H9 (cell line): ENCODE measurements around the gene BCAS3. TPM values are rescaled to one million over a fixed set of nuclear protein-coding genes. Genes with fewer than 3 reads are reported as not detected.

Experiments
- DNase-seq: peaks from one replicate; pipeline ENCODE4 v3.0.0-alpha.2; 2017
- H2AFZ ChIP-seq: one replicate; pipeline ENCODE4 v1.6.1; 2013; ENCODE audit warnings: mild to moderate bottlenecking, low read length, control low read depth, moderate library complexity
- H2AK5ac ChIP-seq: 2 replicates; pipeline ENCODE4 v1.6.1; 2013; ENCODE audit warnings: low read length, control low read depth, mixed read lengths; ENCODE audit not compliant: insufficient read length
- H2BK120ac ChIP-seq: one replicate; pipeline ENCODE4 v1.6.1; 2013; ENCODE audit warnings: low read depth, mild to moderate bottlenecking, low read length, control low read depth, inconsistent platforms; ENCODE audit not compliant: poor library complexity, severe bottlenecking
- H2BK12ac ChIP-seq: 2 replicates; pipeline ENCODE4 v1.6.1; 2013; ENCODE audit warnings: low read length, control low read depth, mixed read lengths, low read depth; ENCODE audit not compliant: insufficient read length
- H2BK15ac ChIP-seq: 2 replicates; pipeline ENCODE4 v1.6.1; 2013; ENCODE audit warnings: low read depth, low read length, control low read depth
- H2BK20ac ChIP-seq: one replicate; pipeline ENCODE4 v1.6.1; 2013; ENCODE audit warnings: low read depth, mild to moderate bottlenecking, low read length, control low read depth, inconsistent platforms; ENCODE audit not compliant: poor library complexity, severe bottlenecking
- H2BK5ac ChIP-seq: 2 replicates; pipeline ENCODE4 v1.6.1; 2013; ENCODE audit warnings: low read length, control low read depth, mixed read lengths; ENCODE audit not compliant: insufficient read length
- H3K14ac ChIP-seq: 2 replicates; pipeline ENCODE4 v1.6.1; 2013; ENCODE audit warnings: low read length, control low read depth; ENCODE audit not compliant: insufficient read depth
- H3K18ac ChIP-seq: 2 replicates; pipeline ENCODE4 v1.6.1; 2013; ENCODE audit warnings: low read depth, mild to moderate bottlenecking, mixed read lengths, low read length, control low read depth; ENCODE audit not compliant: insufficient read length
- H3K23ac ChIP-seq: 2 replicates; pipeline ENCODE4 v1.6.1; 2013; ENCODE audit warnings: low read length, control low read depth, mixed read lengths, low read depth; ENCODE audit not compliant: insufficient read length
- H3K23me2 ChIP-seq: 2 replicates; pipeline ENCODE4 v1.6.1; 2013; ENCODE audit warnings: low read depth, mild to moderate bottlenecking, mixed read lengths, low read length, control low read depth; ENCODE audit not compliant: insufficient read length, poor library complexity, severe bottlenecking
- H3K27ac ChIP-seq: 2 replicates; pipeline ENCODE4 v1.5.1; 2013; ENCODE audit warnings: low read length, control low read depth, mixed read lengths, low read depth; ENCODE audit not compliant: insufficient read length
- H3K27me3 ChIP-seq: 2 replicates; pipeline ENCODE4 v1.6.1; 2013; ENCODE audit warnings: low read length, control low read depth, inconsistent platforms; ENCODE audit not compliant: insufficient read depth
- H3K4ac ChIP-seq: 2 replicates; pipeline ENCODE4 v1.6.1; 2013; ENCODE audit warnings: low read depth, mild to moderate bottlenecking, control low read depth, inconsistent platforms, low read length, moderate library complexity
- H3K4me1 ChIP-seq: 2 replicates; pipeline ENCODE4 v1.6.1; 2013; ENCODE audit warnings: low read length, control low read depth, inconsistent platforms; ENCODE audit not compliant: insufficient read depth
- H3K4me2 ChIP-seq: 2 replicates; pipeline ENCODE4 v1.6.1; 2013; ENCODE audit warnings: low read length, control low read depth, mixed read lengths; ENCODE audit not compliant: insufficient read length, insufficient read depth
- H3K56ac ChIP-seq: 2 replicates; pipeline ENCODE4 v1.6.1; 2013; ENCODE audit warnings: low read depth, mild to moderate bottlenecking, mixed read lengths, low read length, control low read depth; ENCODE audit not compliant: insufficient read length
- H3K79me1 ChIP-seq: 2 replicates; pipeline ENCODE4 v1.6.1; 2013; ENCODE audit warnings: low read depth, mild to moderate bottlenecking, moderate library complexity, low read length, control low read depth, inconsistent platforms; ENCODE audit not compliant: insufficient read depth, poor library complexity, severe bottlenecking
- H3K79me2 ChIP-seq: 2 replicates; pipeline ENCODE4 v1.6.1; 2013; ENCODE audit warnings: low read length, control low read depth, inconsistent platforms; ENCODE audit not compliant: insufficient read depth
- H3K9ac ChIP-seq: 2 replicates; pipeline ENCODE4 v1.6.1; 2013; ENCODE audit warnings: low read length, control low read depth, mixed read lengths; ENCODE audit not compliant: insufficient read length; ENCODE audit errors: extremely low read depth
- H3K9me3 ChIP-seq: one replicate; pipeline ENCODE4 v1.6.1; 2013; ENCODE audit warnings: low read depth, low read length, inconsistent platforms; ENCODE audit not compliant: control insufficient read depth
- H3T11ph ChIP-seq: one replicate; pipeline ENCODE4 v1.6.1; 2013; ENCODE audit warnings: mild to moderate bottlenecking, low read length, control low read depth, inconsistent platforms
- H4K20me1 ChIP-seq: one replicate; pipeline ENCODE4 v1.6.1; 2013; ENCODE audit not compliant: control insufficient read depth, insufficient read length, insufficient read depth
- H4K5ac ChIP-seq: 2 replicates; pipeline ENCODE4 v1.6.1; 2013; ENCODE audit warnings: low read depth, mild to moderate bottlenecking, mixed read lengths, low read length, control low read depth; ENCODE audit not compliant: insufficient read length
- H4K8ac ChIP-seq: replicated peaks from 2 replicates; pipeline ENCODE4 v1.6.1; 2013; ENCODE audit warnings: low read length, control low read depth, mixed read lengths, low read depth; ENCODE audit not compliant: insufficient read length
- H4K91ac ChIP-seq: 2 replicates; pipeline ENCODE4 v1.6.1; 2013; ENCODE audit warnings: low read depth, mild to moderate bottlenecking, moderate library complexity, mixed read lengths, low read length, control low read depth; ENCODE audit not compliant: insufficient read length
- H3K27ac Mint-ChIP-seq, 3 experiments: 2 replicates in 2 of 3; 3 replicates in 1 of 3; pipeline ENCODE4 v1.8.0; 2020 to 2021; ENCODE audit warnings: mixed read lengths in 3 of 3, mild to moderate bottlenecking in 1 of 3, moderate library complexity in 1 of 3
- H3K27me3 Mint-ChIP-seq: 2 replicates; pipeline ENCODE4 v1.8.0; 2021; ENCODE audit warnings: low read depth, mild to moderate bottlenecking, moderate library complexity, mixed read lengths
- H3K36me3 Mint-ChIP-seq, 3 experiments: 2 replicates in 2 of 3; 3 replicates in 1 of 3; pipeline ENCODE4 v1.8.0; 2020 to 2021; ENCODE audit warnings: low read depth in 3 of 3, mixed read lengths in 3 of 3; ENCODE audit not compliant: insufficient read depth in 1 of 3
- H3K4me1 Mint-ChIP-seq, 2 experiments: 2 replicates each; pipeline ENCODE4 v1.8.0; 2020; ENCODE audit warnings: mixed read lengths in 2 of 2
- H3K4me3 Mint-ChIP-seq, 2 experiments: 2 replicates in 1 of 2; 3 replicates in 1 of 2; pipeline ENCODE4 v1.8.0; 2020 to 2021; ENCODE audit warnings: mild to moderate bottlenecking in 2 of 2, mixed read lengths in 2 of 2, moderate library complexity in 1 of 2
- H3K9me3 Mint-ChIP-seq, 2 experiments: 2 replicates in 1 of 2; 3 replicates in 1 of 2; pipeline ENCODE4 v1.8.0; 2020; ENCODE audit warnings: mild to moderate bottlenecking in 2 of 2, mixed read lengths in 2 of 2, moderate library complexity in 1 of 2
- CTCF ChIP-seq: fragments of 200-600 bp; sonication (generic); conservative IDR thresholded peaks from 3 replicates; pipeline ENCODE4 v1.8.0; 2021; ENCODE audit warnings: antibody characterized with exemption, mild to moderate bottlenecking
- WGBS: extraction: QIAGEN DNeasy Blood & Tissue Kit; methylation state at CpG from one replicate; pipeline ENCODE4 v1.1.7; 2013; ENCODE audit warnings: missing lambda C conversion rate, low lambda C conversion rate, mixed read lengths; ENCODE audit not compliant: insufficient read length; ENCODE audit errors: extremely low coverage; 5-methylcytosine and 5-hydroxymethylcytosine counted together
- total RNA-seq: library from RNA; stranded (reverse); gene quantifications from 2 replicates; pipeline ENCODE4 v1.2.1, GENCODE V29; 2021

Gene BCAS3
- total RNA-seq, 1 experiment from 2014 or later = 22.4 TPM

GRCh38 chr17:61159221-61159814 is 481.7 kb downstream of the BCAS3 start:
- H3K4me2 ChIP-seq = no peak overlapping the region
- H3K9ac ChIP-seq = no peak overlapping the region
- no peak for TF ChIP-seq CTCF
- no peak overlapping the region for H2BK5ac ChIP-seq
- no CpG with 5 or more reads among the region's 1 CpG for WGBS
- Mint-ChIP-seq H3K27me3 (no peaks in the 10 kb centered on the region), H3K36me3 (peaks cover 2 to 5% (median 2%) of the 10 kb centered on the region in 3 experiments; a peak in 4 of 7 replicates), H3K4me1 (peaks cover 33 to 53% of the 10 kb centered on the region in 2 experiments), H3K4me3 (no peak overlapping the region), H3K9me3 (peaks cover 3 to 4% of the 10 kb centered on the region in 2 experiments; a peak in 2 of 5 replicates), H3K27ac (peak overlapping the region; percentile 54 to 83 (median 81); a peak in 6 of 7 replicates)
- H2BK15ac ChIP-seq = no peak overlapping the region
- H2BK20ac ChIP-seq = no peak overlapping the region
- H4K8ac ChIP-seq = no peak overlapping the region
- peaks cover 2% of the 10 kb centered on the region; the same call in 1 of the 2 replicates for H3K4me1 ChIP-seq
- no peak overlapping the region for H4K5ac ChIP-seq
- no peaks in the 10 kb centered on the region for H3K9me3 ChIP-seq
- no peak overlapping the region for H4K91ac ChIP-seq
- H2AFZ ChIP-seq = no peak overlapping the region
- H3K79me2 ChIP-seq = no peaks in the 10 kb centered on the region
- H2AK5ac ChIP-seq = no peak overlapping the region
- no peak overlapping the region for H3K27ac ChIP-seq
- no peak overlapping the region for H3K4ac ChIP-seq
- no peak for DNase-seq
- H3K23ac ChIP-seq = no peak overlapping the region
- H3T11ph ChIP-seq = no peak overlapping the region
- no peak overlapping the region for H2BK120ac ChIP-seq
- H2BK12ac ChIP-seq = no peak overlapping the region
- no peaks in the 10 kb centered on the region for H4K20me1 ChIP-seq
- no peaks in the 10 kb centered on the region for H3K27me3 ChIP-seq
- H3K14ac ChIP-seq = no peak overlapping the region
- no peaks in the 10 kb centered on the region for H3K79me1 ChIP-seq
- H3K56ac ChIP-seq = no peak overlapping the region
- H3K18ac ChIP-seq = no peak overlapping the region
- no peaks in the 10 kb centered on the region for H3K23me2 ChIP-seq
